Gastrocnemius medialis (tissue), 4 donors: ENCODE measurements around the gene PTGR3.

ENCODE experiments used
- POLR2A ChIP-seq, 2 donors: fragments of 450-650 bp; IDR thresholded peaks; one replicate each; pipeline ENCODE4 v1.6.1; 2017; ENCODE audit warnings: antibody characterized with exemption in 2 of 2, mild to moderate bottlenecking in 2 of 2, moderate library complexity in 2 of 2
- TF ChIP-seq, protein P1 (sequence below), 5 experiments: fragments of 450-650 bp in 3 of 5; fragments of 200-600 bp in 2 of 5; sonication (generic) in 2 of 5; IDR thresholded peaks in 4 of 5; conservative IDR thresholded peaks in 1 of 5; 1 replicate in 4 of 5; 2 replicates in 1 of 5; pipeline ENCODE4 v1.5.1; 2016 to 2019; ENCODE audit warnings: antibody characterized with exemption in 5 of 5, mild to moderate bottlenecking in 3 of 5, moderate library complexity in 3 of 5

DNA sequence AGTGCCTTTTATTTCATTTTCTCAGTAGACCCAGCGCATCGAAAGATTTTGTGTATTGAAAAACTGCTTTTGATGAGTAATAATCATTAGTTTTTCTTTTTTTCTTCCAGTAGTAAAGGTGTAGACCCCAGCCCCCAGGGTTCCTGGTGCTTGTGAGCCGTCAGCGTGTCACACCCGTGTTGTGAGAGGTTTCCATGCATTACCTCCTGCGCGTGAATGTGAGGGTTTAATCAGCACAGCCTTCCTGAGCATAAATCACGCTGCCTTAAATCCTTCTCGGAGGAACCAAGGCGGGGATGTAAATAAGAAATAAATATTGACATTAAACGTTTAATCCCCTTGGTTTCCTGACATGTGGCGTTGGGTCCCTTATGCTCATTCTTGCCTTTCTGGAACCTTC is 26.0 kb upstream of the PTGR3 start:
- TF ChIP-seq, protein P1, sequence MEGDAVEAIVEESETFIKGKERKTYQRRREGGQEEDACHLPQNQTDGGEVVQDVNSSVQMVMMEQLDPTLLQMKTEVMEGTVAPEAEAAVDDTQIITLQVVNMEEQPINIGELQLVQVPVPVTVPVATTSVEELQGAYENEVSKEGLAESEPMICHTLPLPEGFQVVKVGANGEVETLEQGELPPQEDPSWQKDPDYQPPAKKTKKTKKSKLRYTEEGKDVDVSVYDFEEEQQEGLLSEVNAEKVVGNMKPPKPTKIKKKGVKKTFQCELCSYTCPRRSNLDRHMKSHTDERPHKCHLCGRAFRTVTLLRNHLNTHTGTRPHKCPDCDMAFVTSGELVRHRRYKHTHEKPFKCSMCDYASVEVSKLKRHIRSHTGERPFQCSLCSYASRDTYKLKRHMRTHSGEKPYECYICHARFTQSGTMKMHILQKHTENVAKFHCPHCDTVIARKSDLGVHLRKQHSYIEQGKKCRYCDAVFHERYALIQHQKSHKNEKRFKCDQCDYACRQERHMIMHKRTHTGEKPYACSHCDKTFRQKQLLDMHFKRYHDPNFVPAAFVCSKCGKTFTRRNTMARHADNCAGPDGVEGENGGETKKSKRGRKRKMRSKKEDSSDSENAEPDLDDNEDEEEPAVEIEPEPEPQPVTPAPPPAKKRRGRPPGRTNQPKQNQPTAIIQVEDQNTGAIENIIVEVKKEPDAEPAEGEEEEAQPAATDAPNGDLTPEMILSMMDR (IDR thresholded peaks at IDR 0.05 in 4 of 5, conservative IDR thresholded peaks at IDR 0.05 in 1 of 5): no peak
- TF ChIP-seq POLR2A (IDR thresholded peaks at IDR 0.05): no peak
